GM18511 (cell line): ENCODE results near the gene OPTN.

Source experiments
- ATAC-seq: cut with Tn5 transposase; IDR thresholded peaks from one replicate; pipeline ENCODE4 v1.9.1; 2021; ENCODE audit warnings: mild to moderate bottlenecking, moderate library complexity; ENCODE audit not compliant: unreplicated experiment

The OPTN gene

DNA sequence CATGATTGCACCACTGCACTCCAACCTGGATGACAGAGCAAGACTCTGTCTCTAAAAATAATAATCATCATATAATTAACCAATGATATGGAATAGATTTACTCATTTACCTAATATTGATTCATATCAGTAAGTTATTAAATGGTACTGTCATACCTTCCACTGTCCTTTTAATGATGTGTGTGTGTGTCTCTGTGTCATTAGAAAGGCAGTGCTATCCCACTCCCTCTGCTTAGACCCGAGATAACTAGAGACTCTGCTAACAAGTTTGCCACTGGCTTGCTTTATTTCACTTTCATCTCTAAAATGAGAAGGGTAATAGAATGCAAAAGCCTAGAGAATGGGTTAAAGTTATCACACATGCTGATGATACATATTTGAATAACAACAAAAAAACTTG lies 82.5 kb downstream of the OPTN start:
- no peak for ATAC-seq

DNA sequence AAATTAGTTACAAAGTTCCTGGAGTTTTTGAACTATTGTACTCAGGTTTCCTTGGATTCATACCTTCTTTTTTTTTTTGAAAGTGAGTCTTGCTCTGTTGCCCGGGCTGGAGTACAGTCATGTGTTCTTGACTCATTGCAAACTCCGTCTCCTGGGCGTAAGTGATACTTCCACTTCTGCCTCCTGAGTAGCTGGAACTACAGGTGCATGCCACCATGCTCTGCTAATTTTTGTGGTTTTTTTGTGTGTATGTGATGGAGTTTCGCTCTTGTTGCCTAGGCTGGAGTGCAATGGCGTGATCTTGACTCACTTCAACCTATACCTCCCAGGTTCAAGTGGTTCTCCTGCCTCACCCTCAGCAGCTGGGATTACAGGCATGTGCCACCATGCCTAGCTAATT lies 83.7 kb downstream of the OPTN start:
- no peak for ATAC-seq

DNA sequence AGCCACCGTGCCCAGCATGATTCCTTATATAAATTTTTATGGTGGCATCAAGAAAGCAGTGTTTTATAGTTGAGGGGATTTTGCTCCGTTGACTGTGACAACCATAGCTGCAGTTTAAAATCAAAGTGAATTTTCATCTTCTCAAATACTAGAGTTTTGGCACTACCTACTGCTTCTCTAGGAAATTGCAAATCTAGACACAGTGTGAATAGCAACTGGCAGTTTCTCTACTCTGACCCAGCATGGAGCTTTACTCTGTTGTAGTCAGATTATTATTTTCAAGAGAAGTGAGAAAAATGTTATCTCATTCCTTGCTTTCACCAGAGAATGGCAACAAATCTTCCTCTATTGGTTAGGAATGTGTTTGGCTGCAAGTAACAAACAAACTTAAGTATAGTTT lies 84.3 kb downstream of the OPTN start:
- no peak for ATAC-seq

GRCh38 chr10:13184730-13185514 lies 85.0 kb downstream of the OPTN start:
- no peak for ATAC-seq

- no peak for ATAC-seq
Measured at GRCh38 chr10:13187135-13187534, 87.2 kb downstream of the OPTN start.
